ENCODE data around the gene SYCN.

SYCN gene

DNA sequence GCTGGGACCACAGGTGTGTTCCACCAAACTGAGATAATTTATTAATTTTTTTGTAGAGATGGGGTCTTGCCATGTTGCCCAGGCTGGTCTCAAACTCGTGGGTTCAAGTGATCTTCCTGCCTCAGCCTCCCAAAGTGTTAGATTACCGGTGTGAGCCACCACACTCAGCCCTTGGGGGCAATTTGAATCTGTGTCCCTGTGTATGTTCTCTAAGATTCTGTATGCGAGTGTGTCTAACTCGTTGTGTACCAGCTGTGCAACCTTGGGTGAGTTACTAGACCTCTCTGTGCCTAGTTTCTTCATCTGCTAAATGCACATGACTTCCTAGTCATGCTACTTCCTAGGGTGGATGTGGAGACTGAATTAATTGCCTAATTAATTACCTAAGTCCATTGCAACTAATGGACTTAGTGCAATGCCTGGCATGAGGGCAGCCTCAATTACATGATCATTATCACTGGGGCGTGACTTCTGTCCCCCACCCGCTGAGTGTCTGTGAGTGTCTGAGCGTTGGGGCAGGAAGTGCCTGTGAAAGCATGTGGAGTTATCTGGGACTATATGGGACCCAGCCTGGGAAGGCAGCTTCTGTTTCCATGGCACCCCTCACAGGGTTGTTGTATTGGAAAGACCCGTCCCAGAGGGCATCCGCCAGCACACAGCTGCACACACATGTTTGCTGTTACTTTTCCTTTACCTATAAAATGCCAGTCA lies 9.1 kb downstream of the SYCN start:
- no peak for DNase-seq (ENCODE audit: low spot score)

DNA sequence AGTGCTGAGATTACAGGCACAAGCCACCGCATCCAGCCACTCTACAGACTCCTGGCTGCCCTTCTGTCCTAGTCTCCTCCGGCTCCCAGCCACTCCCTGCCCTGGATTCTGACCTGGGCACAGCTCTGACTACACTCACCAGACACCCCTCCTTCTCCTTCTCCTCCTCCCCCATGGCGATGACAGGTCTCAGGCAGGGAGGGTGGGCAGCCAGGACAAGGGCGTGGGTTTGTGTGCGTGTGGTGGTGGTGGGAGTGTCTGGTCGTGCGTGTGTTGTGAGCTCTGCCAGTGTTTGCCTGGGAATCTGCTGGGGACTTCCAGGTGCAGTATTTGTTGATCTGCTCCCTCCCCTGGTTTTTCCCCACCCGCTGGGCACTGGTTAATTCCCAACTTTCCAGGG lies 10.3 kb downstream of the SYCN start:
- no peak for DNase-seq (ENCODE audit: low spot score)

DNA sequence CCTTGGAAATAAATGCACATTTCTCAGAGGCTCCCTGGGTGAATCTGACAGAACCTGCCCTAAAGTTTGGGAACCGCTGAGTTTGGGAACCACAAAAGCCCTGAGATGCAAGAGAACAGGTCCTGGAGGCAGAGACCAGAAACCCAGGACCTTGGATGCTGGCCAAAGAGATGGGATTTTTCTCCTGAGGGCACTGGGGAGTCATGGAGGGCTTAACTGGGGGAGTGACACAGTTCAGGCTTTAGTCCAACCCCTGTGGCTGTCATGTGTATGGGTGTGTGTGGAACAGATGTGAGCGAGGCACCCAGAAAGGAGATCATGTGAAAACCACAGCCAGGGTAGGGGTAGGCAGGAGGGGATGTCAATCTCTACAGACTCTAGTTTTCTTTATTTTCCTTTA lies 11.2 kb downstream of the SYCN start:
- no peak for DNase-seq (ENCODE audit: low spot score)

DNA sequence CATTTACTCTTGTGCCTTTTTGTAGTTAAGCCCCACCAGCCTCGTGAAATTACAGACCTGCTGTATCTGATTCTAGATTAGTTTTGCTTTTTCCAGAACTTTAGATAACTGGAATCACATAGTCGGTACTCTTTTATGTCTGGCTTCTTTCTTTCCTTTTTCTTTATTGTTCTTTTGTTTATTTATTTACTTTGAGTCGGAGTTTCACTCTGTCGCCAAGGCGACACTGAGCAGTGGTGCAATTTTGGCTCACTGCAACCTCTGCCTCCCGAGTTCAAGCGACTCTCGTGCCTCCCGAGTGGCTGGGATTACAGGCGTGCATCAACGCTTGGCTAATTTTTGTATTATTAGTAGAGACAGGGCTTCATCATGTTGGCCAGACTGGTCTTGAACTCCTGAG lies 13.3 kb downstream of the SYCN start:
- no peak for DNase-seq (ENCODE audit: low spot score)

DNA sequence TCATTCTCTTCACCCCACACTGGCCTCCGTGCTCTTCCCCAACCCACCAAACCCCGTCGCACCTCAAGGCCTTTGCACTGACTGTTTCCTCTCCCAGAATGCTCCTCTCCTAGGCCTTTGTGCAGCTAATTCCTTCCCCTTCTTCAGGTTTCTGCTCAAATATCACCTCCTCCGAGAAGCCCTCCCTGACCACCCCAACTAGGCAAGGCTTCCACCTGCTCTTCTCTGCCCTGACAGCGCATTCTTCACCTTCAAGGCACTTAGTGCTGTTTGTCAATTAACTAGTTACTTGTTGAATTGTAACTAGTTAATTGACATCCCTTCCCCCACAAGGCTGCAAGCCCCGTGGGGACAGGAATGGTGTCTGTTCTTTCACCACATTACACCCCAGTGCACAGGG lies 15.1 kb downstream of the SYCN start:
- DNase-seq (ENCODE audit: low spot score), result no peak

DNA sequence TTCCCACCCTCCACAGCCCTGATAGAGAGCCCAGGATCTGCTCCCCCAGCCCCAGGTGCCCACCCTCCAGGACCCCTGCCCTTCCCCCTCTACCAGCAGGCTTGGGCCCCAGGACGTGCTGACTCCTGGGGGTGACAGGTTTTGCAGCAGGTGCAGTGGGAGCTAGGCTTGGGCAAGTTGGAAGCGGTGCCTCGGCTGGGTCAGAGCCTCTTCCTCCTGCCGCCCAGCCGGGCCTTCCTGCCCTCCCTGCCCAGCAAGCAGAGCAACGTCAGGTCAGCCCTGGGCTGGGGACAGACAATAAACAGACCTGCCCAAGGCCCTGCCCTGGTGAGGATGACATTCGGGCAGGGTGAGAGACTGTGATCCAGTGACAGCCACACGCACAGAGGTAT lies 16.5 kb downstream of the SYCN start:
- DNase-seq (ENCODE audit: low spot score), result no peak

DNA sequence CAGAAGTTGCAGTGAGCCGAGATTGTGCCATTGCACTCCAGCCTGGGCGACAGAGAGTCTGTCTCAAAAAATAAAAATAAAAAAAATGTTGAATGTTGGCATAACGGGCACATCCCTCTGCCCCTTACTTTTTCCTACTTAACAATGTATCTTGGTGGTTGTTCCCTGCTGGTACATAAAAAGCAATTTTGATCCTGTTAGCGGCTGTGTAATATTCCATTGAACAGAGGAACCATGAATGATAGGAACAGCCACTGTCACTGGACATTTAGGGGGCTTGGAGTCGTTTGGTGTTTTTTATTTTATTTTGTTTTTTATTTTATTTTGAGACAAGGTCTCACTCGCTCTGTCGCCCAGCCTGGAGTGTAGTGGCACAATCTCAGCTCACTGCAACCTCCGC lies 17.7 kb downstream of the SYCN start:
- no peak for DNase-seq (ENCODE audit: low spot score)

DNA sequence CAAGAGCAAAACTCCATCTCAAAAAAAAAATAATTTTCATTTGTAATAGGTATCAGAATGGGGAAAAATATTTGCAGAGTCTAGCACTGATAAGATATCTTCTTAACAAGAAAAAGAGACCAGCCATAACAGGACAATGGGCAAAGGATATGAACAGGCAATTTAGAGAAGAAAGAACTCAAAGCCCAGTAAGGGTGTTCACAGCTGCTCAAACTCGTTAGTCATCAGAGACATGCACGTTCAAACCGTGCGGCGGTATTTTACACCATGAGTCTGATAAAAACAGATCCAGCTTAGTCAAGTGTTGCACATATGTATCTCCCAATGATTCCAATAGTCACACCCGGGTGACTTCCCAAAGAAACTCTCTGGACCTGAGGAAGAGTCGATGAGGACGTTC lies 21.0 kb downstream of the SYCN start:
- DNase-seq (ENCODE audit: low spot score), result no peak

DNA sequence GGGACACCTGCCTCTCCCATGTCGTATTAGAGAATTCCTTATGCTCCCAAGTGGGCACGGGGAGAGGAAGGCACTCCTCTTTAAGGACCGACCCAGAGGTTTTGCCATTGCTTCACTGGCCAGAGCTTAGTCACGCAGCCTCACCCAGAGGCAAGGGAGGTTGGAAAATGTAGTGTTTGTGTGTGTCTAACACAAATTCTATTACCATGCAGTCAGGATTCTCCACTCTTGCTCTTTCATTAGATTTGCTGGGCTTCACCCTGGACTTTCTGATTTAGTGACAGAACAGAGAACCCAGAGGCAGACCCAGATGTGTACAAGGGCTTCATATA lies 21.9 kb downstream of the SYCN start:
- no peak for DNase-seq (ENCODE audit: low spot score)

DNA sequence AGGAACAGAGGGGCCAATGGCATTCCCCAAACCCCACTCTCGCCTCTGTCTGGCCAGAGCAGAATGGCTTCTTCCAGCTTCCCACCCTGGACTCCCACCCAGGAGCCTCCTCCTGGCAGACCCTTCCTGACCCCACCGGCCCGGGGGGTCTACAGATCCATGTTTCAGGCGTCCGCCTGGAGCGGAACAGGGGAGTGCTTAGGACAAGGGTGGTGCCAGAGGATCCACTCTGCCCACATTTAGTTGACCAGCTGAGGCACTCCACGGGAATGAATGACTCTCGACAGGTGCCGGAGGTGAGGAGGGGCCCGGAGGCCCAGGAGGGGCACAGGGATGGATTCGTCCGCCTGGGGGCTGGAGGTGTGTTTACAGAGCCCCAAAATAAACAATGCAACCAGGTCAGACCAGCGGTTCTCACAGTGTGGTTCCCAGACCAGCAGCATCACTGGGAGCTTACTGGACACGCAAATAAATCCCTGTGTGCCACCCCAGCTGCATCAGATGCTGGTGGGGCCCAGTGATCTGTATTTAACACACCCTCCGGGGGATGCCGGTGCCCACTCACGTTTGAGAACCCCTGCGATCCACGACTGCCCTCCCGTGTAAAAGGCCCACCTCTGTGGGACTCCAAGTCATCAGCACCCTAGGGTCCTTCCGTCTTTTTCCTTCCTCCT lies 22.4 kb downstream of the SYCN start:
- no peak for DNase-seq (ENCODE audit: low spot score)

DNA sequence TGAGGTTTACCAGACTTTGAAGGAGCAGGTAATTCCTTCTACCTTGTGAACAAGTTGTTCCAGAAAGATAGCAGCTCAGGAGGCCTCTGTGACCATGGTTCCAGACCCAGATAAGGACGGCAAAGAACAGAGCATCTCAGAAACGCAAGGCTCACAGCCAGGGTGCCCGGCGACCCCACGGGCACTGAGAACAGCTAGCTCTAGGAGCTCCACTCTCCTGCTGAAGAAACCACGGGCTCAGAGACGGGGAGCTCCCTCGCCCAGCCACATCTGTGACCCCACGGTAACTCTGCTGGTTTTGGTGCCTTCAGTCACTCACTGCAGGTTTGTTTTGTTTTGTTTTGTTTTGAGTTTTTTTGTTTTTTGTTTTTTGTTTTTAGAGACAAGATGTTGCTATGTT lies 23.3 kb downstream of the SYCN start:
- DNase-seq (ENCODE audit: low spot score), result no peak

DNA sequence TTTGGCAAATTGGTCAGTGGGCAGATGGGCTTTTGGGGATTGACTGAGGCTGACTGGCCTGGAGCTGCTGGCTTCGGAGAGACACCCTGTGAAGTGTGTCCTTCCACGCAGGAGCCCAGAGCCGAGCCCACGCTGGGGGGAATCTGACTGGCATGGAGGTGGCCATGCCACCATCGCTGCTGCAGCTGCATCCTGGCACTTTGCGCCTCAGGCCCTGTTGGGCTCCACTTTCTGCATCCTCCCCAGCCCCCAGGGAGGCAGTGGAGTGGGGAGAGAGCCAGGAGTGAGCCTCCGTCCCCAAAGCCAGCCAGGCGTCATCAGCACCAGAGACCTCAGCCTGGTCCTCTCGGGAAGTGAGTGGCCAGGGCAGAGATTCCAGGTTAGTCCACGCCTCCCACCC lies 24.3 kb downstream of the SYCN start:
- DNase-seq (ENCODE audit: low spot score), result no peak

DNA sequence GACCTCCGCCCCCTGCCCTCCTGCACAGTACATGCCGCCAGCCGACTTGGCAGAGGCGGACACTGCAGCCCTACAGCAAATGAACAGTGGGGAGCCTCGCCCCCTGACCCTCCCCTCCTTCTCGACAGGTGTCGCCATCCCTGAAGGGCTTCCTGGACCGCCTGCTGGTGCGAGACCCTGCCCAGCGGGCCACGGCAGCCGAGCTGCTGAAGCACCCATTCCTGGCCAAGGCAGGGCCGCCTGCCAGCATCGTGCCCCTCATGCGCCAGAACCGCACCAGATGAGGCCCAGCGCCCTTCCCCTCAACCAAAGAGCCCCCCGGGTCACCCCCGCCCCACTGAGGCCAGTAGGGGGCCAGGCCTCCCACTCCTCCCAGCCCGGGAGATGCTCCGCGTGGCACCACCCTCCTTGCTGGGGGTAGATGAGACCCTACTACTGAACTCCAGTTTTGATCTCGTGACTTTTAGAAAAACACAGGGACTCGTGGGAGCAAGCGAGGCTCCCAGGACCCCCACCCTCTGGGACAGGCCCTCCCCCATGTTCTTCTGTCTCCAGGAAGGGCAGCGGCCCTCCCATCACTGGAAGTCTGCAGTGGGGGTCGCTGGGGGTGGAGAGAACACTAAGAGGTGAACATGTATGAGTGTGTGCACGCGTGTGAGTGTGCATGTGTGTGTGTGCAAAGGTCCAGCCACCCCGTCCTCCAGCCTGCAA lies 25.6 kb downstream of the SYCN start:
- DNase-seq (ENCODE audit: low spot score), result no peak

DNA sequence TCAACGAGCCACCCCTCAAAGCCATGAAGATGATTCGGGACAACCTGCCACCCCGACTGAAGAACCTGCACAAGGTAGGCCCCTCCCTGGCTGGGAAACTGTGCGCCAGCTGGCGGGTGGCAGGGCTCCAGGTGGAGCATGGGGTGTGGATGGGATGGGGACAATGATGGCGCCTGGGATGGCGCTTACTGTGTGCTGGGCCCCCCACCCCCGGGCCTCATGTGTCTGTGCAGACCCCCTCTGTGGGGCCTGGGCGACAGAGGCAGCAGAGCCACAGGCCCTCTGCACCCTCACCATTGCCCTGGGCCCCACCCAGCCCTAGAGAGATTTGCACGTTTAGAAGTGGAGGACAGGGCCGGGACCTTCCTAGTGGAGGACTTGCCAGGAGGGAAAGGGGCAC lies 26.3 kb downstream of the SYCN start:
- no peak for DNase-seq (ENCODE audit: low spot score)

DNA sequence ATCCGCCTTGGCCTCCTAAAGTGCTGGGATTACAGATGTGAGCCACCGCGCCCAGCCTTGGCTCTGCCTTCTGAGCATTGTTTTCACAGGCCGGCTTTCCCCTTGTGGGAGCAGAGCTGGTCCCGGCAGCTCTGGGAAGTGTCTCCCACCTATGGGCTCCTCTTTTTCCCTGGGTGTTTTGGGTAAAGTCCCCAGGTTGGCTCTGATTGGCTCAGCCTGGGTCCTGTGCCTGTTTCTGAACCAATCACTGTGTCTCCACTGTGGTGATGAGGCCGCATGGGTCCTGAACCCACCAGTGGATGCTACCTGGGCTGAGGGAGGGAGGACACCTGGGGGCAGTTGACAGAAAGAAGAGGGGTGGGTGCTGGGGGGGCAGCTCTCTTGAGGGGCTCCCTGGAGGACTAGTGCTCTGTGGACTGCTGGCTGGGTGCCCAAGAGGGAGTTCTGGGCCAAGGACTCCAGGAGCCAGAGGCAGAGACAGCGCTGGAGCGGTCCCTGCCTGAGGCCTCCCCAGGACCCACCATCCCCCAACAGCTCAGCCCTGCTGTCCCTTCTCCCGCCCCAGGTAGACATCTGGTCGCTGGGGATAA lies 26.9 kb downstream of the SYCN start:
- no peak for DNase-seq (ENCODE audit: low spot score)

DNA sequence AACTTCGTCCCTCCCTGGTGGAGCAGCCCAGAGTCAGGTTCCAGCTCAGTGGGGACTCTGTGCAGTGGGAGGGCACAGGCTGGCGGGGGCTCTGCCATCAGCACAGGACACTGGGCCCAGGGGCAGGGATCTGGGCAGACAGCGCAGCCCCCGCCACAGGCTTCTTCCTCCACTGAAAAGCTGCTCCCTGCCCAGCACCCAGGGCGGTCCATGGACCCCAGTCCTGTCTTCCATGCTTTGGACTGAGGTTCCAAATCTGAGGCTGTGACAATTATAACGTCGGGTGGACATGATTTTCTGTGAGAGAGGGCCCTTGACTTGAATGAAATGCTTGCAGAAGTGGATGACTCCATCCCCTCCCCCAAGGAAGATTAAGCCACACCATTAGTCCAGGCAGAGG lies 28.5 kb downstream of the SYCN start:
- no peak for DNase-seq (ENCODE audit: low spot score)

DNA sequence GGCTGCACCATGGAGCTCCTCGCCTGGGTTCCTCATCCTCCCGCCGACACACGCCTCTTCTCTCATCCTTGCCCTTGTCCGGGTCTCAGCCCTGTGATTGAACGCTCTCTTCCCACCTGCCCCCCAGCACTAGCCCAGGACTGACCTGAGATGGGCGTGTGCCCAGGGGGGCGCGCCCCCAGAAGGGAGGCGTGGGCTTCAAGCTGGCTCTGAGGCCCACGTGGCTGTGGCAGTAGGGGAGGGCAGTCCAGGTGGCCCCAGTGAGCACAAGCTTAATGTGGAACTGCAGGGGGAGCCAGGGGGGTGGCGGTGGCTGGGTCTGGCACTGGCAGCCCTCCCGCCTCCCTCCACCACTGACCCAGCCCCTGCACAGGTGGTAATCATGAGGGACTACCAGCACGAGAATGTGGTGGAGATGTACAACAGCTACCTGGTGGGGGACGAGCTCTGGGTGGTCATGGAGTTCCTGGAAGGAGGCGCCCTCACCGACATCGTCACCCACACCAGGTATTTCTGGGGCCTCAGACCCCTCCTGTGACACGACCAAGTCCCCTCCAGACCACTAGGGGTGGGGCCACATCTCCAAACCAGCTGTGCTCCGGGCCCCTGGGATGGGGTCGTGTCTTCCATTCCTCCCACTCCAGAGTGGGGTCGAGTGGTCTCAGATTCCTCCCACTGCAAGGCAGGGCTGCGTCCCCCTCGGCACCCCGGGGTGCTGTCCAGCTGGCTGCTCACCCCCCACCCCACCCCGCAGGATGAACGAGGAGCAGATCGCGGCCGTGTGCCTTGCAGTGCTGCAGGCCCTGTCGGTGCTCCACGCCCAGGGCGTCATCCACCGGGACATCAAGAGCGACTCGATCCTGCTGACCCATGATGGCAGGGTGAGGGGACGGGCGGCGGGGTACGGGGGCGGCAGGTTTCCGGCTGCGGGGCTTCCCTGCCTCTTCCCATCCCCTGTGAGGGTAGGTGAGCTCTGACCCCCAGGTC lies 29.2 kb downstream of the SYCN start:
- no peak for DNase-seq (ENCODE audit: low spot score)

DNA sequence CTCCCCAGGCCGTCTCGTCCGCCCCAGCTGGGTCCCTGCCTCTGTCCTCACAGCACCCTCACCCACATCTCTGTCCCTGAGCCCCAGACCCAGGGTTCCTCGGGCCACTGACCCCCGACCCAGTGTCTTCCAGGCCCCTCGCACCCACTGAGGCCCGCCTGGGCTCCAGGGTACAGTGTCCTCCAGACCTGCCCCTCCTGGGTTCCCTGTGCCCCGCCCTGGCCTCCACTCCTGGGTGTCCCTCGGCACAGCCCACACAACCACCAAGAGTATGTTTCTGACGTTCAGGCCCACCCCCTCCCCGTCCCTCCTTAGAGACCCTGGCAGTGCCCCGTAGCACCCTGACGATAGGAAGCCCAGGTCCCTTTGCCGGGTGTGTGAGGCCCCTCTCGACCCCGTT lies 29.9 kb downstream of the SYCN start:
- DNase-seq (ENCODE audit: low spot score), result no peak

DNA sequence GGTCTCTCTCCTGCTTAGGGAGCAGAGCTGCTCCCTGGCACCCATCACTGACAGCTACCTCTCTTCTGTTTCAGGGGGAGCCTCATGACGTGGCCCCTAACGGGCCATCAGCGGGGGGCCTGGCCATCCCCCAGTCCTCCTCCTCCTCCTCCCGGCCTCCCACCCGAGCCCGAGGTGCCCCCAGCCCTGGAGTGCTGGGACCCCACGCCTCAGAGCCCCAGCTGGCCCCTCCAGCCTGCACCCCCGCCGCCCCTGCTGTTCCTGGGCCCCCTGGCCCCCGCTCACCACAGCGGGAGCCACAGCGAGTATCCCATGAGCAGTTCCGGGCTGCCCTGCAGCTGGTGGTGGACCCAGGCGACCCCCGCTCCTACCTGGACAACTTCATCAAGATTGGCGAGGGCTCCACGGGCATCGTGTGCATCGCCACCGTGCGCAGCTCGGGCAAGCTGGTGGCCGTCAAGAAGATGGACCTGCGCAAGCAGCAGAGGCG lies 30.5 kb downstream of the SYCN start:
- DNase-seq (ENCODE audit: low spot score), result no peak

DNA sequence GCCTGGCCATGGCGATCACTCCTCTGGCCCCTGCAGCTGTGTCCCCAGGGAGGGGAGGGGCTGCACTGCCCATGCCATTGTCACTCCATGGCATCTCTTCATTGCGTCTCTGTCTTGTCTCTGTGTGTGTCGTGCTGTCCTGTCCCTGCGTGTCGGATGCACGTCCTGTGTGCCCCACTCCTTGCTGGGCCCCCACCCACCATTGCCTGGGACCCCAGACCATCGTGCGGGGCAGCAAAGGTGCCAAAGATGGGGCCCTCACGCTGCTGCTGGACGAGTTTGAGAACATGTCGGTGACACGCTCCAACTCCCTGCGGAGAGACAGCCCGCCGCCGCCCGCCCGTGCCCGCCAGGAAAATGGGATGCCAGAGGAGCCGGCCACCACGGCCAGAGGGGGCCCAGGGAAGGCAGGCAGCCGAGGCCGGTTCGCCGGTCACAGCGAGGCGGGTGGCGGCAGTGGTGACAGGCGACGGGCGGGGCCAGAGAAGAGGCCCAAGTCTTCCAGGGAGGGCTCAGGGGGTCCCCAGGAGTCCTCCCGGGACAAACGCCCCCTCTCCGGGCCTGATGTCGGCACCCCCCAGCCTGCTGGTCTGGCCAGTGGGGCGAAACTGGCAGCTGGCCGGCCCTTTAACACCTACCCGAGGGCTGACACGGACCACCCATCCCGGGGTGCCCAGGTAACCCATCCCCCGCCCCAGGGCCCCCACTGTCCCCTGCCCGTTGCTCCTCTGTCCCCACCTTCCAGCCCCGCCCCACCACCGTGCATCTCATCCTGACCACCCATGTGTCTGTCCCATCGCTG lies 31.2 kb downstream of the SYCN start:
- DNase-seq (ENCODE audit: low spot score), result no peak
